CD4-positive, CD25-positive, alpha-beta regulatory T cell (primary cell): Measurements from ENCODE around the gene FLNB. TPM values are rescaled to one million over a fixed set of nuclear protein-coding genes. Genes with fewer than 3 reads are reported as not detected.

Experiments used
- ATAC-seq, 2 donors: fragments of 150-1000 bp; cut with Tn5 transposase; one replicate each; pipeline ENCODE4 v1.10.0; 2021; ENCODE audit warnings: low read depth in 2 of 2, moderate number of reproducible peaks in 2 of 2, moderate library complexity in 1 of 2
- DNase-seq, 3 donors: peaks; one replicate each; pipeline versions ENCODE4 v3.0.0 to v3.0.0-alpha.2; 2012 to 2022; ENCODE audit warnings: mixed read lengths in 1 of 3
- H3K27ac ChIP-seq: one replicate; pipeline ENCODE4 v1.7.0; 2013; ENCODE audit warnings: mild to moderate bottlenecking, low read length; ENCODE audit not compliant: insufficient read depth, poor library complexity, severe bottlenecking
- H3K27me3 ChIP-seq: one replicate; pipeline ENCODE4 v1.7.0; 2013; ENCODE audit warnings: low read length; ENCODE audit not compliant: control insufficient read depth, insufficient read depth
- H3K36me3 ChIP-seq: one replicate; pipeline ENCODE4 v1.7.0; 2013; ENCODE audit warnings: mild to moderate bottlenecking, low read length, moderate library complexity; ENCODE audit not compliant: control insufficient read depth, insufficient read depth
- H3K4me1 ChIP-seq: 2 replicates; pipeline ENCODE4 v1.7.0; 2013; ENCODE audit warnings: mild to moderate bottlenecking, low read length; ENCODE audit not compliant: insufficient read depth, control insufficient read depth, poor library complexity, severe bottlenecking
- H3K4me3 ChIP-seq: one replicate; pipeline ENCODE4 v1.7.0; 2013; ENCODE audit warnings: low read depth, mild to moderate bottlenecking, low read length, moderate library complexity
- H3K9me3 ChIP-seq, 2 experiments: 1 replicate in 1 of 2; 2 replicates in 1 of 2; pipeline ENCODE4 v1.7.0; 2013; ENCODE audit warnings: low read length in 2 of 2, mild to moderate bottlenecking in 1 of 2, moderate library complexity in 1 of 2; ENCODE audit not compliant: control insufficient read depth in 2 of 2
- H3K27ac Mint-ChIP-seq, 3 donors: one replicate each; pipeline ENCODE4 v1.8.0; 2020 to 2022; ENCODE audit warnings: mild to moderate bottlenecking in 3 of 3, mixed read lengths in 3 of 3, moderate library complexity in 2 of 3
- H3K27me3 Mint-ChIP-seq: one replicate; pipeline ENCODE4 v1.8.0; 2022; ENCODE audit warnings: mild to moderate bottlenecking, mixed read lengths
- H3K36me3 Mint-ChIP-seq: one replicate; pipeline ENCODE4 v1.8.0; 2020; ENCODE audit warnings: mixed read lengths
- H3K4me1 Mint-ChIP-seq, 4 donors: one replicate each; pipeline ENCODE4 v1.8.0; 2020 to 2022; ENCODE audit warnings: mixed read lengths in 4 of 4, mild to moderate bottlenecking in 1 of 4
- H3K4me3 Mint-ChIP-seq, 4 donors: one replicate each; pipeline ENCODE4 v1.8.0; 2020 to 2022; ENCODE audit warnings: mild to moderate bottlenecking in 4 of 4, mixed read lengths in 4 of 4, moderate library complexity in 3 of 4
- H3K9me3 Mint-ChIP-seq, 7 donors: one replicate each; pipeline ENCODE4 v1.8.0; 2020 to 2022; ENCODE audit warnings: mixed read lengths in 7 of 7, mild to moderate bottlenecking in 3 of 7, moderate library complexity in 2 of 7
- polyA plus RNA-seq, 4 donors: library from polyadenylated mRNA; unstranded; fragments of 300-500 nt; fragmentation: Illumina TruSeq; gene quantifications; one replicate each; pipeline ENCODE4 v1.2.3, GENCODE V29; 2021
- total RNA-seq: library from RNA; stranded (reverse); gene quantifications from one replicate; pipeline ENCODE4 v1.2.3, GENCODE V29; 2022

The FLNB gene
- total and polyA plus RNA-seq, 5 donors from 2014 or later, result 8.9 to 40.8 (median 14.5) TPM

DNA sequence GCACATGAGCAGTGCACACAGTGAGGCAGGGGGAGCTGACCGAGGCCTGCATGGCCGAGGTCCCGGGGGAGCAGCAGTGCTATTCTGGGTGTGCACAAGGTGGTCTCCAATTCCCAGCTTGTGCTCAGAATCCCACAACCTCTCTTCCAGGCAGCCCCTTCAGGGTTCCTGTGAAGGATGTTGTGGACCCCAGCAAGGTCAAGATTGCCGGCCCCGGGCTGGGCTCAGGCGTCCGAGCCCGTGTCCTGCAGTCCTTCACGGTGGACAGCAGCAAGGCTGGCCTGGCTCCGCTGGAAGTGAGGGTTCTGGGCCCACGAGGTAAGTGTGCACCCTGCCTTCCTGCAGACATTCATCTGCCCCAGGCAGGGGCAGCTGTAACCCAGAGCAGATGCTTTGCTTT, 122.4 kb downstream of the FLNB start:
- Mint-ChIP-seq H3K4me1 (peaks cover 0 to 11% (median 4%) of the 10 kb centered on the region in 4 donors), H3K9me3 (no peaks in the 10 kb centered on the region), H3K4me3 (no peak overlapping the region), H3K27ac (no peak overlapping the region), H3K27me3 (no peaks in the 10 kb centered on the region), H3K36me3 (peaks cover 70% of the 10 kb centered on the region)
- ATAC-seq (no peak), DNase-seq (no peak)
- peaks cover 72% of the 10 kb centered on the region for H3K36me3 ChIP-seq
- no peaks in the 10 kb centered on the region for H3K27me3 ChIP-seq
- H3K27ac ChIP-seq, result no peak overlapping the region
- no peak overlapping the region for H3K4me3 ChIP-seq
- H3K9me3 ChIP-seq, result no peaks in the 10 kb centered on the region
- H3K4me1 ChIP-seq, result peaks cover 5% of the 10 kb centered on the region

DNA sequence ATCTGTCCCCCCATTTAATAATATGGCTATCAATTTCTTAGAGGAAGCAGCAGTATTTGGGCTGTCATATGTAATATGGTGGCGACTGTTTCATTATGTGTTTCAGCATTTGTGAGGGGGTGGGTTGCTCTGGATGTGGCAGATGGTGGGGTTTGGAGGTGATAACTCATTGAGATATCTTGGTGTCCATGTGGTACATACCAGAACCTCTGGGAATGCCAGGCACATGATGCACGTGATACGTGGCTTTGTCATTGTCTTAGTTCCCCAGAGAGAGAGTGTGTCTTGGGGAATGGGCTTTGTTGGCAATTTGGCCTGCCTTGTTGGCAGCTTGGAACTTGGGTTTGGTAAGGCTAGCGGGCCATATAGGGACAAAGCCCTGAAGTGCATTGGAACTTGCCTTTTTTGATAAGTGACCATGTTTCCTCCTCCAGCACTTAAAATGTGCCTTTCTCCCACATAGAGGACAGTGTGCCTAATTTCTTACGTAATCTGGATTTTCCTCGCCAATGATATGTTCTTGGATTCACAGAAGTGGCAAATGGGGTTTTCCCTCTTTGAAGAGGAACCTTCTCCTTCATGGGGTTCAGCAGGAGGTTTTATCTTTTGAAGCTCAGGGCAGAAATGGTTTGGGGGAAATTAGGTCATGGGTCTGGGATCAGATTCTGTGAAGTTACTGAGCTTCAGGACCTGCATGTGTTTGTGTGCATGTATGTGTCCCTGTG, 123.0 kb downstream of the FLNB start:
- peaks cover 70% of the 10 kb centered on the region for H3K36me3 ChIP-seq
- H3K9me3 ChIP-seq, result no peaks in the 10 kb centered on the region
- DNase-seq, result no peak
- H3K4me3 Mint-ChIP-seq, result no peak overlapping the region
- H3K27me3 Mint-ChIP-seq, result no peaks in the 10 kb centered on the region
- no peak overlapping the region for H3K27ac ChIP-seq
- peaks cover 0 to 2% (median 0%) of the 10 kb centered on the region in 7 donors for H3K9me3 Mint-ChIP-seq
- peaks cover 0 to 11% (median 4%) of the 10 kb centered on the region in 4 donors for H3K4me1 Mint-ChIP-seq
- H3K4me3 ChIP-seq, result no peak overlapping the region
- H3K27ac Mint-ChIP-seq, result peak overlapping the region in 1 of 3 donors; percentile 2
- no peak for ATAC-seq
- peaks cover 72% of the 10 kb centered on the region for H3K36me3 Mint-ChIP-seq
- no peaks in the 10 kb centered on the region for H3K27me3 ChIP-seq
- peaks cover 5% of the 10 kb centered on the region for H3K4me1 ChIP-seq

DNA sequence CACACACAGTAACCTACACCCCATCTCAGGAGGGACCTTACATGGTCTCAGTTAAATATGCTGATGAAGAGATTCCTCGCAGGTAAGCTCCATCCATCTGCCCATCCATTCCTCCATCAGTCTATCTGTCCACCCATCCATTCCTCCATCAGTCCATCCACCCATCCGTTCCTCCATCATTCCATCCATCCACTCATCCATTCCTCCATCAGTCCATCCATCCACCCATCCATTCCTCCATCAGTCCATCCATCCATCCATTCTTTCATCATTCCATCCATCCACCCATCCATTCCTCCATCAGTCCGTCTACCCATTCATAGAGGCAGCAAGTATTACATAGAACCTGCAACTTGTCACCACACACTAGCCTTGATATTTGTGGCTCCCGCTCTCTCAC, 124.6 kb downstream of the FLNB start:
- H3K9me3 ChIP-seq, result no peaks in the 10 kb centered on the region
- Mint-ChIP-seq H3K4me3 (no peak overlapping the region), H3K27ac (peak overlapping the region in 1 of 3 donors; percentile 10), H3K36me3 (peaks cover 72% of the 10 kb centered on the region), H3K27me3 (no peaks in the 10 kb centered on the region), H3K4me1 (peaks cover 0 to 11% (median 4%) of the 10 kb centered on the region in 4 donors), H3K9me3 (peaks cover 0 to 2% (median 0%) of the 10 kb centered on the region in 7 donors)
- no peak overlapping the region for H3K4me3 ChIP-seq
- peaks cover 70% of the 10 kb centered on the region for H3K36me3 ChIP-seq
- H3K27me3 ChIP-seq, result no peaks in the 10 kb centered on the region
- H3K4me1 ChIP-seq, result peaks cover 5% of the 10 kb centered on the region
- no peak for ATAC-seq
- no peak overlapping the region for H3K27ac ChIP-seq
- DNase-seq, result no peak

DNA sequence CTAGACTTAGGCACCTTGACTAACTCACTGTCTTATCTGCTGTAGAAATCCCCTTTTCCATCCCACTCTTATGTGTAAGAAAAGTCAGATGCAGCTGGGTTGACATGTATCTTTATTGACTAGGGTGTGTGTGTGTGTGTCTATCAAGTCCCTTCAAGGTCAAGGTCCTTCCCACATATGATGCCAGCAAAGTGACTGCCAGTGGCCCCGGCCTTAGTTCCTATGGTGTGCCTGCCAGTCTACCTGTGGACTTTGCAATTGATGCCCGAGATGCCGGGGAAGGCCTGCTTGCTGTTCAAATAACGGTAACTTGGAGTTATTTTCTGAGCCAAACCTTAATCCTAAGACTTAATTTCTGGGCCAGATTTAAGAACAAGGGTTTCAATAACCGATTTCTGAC, 126.2 kb downstream of the FLNB start:
- Mint-ChIP-seq H3K4me1 (peaks cover 0 to 6% (median 1%) of the 10 kb centered on the region in 4 donors), H3K36me3 (peaks cover 69% of the 10 kb centered on the region), H3K4me3 (no peak overlapping the region), H3K27me3 (no peaks in the 10 kb centered on the region), H3K9me3 (peaks cover 0 to 2% (median 0%) of the 10 kb centered on the region in 7 donors), H3K27ac (peak overlapping the region in 1 of 3 donors; percentile 39)
- ATAC-seq, result no peak
- no peaks in the 10 kb centered on the region for H3K4me1 ChIP-seq
- H3K9me3 ChIP-seq, result no peaks in the 10 kb centered on the region
- no peaks in the 10 kb centered on the region for H3K27me3 ChIP-seq
- no peak overlapping the region for H3K4me3 ChIP-seq
- peaks cover 68% of the 10 kb centered on the region for H3K36me3 ChIP-seq
- H3K27ac ChIP-seq, result no peak overlapping the region
- DNase-seq, result no peak

DNA sequence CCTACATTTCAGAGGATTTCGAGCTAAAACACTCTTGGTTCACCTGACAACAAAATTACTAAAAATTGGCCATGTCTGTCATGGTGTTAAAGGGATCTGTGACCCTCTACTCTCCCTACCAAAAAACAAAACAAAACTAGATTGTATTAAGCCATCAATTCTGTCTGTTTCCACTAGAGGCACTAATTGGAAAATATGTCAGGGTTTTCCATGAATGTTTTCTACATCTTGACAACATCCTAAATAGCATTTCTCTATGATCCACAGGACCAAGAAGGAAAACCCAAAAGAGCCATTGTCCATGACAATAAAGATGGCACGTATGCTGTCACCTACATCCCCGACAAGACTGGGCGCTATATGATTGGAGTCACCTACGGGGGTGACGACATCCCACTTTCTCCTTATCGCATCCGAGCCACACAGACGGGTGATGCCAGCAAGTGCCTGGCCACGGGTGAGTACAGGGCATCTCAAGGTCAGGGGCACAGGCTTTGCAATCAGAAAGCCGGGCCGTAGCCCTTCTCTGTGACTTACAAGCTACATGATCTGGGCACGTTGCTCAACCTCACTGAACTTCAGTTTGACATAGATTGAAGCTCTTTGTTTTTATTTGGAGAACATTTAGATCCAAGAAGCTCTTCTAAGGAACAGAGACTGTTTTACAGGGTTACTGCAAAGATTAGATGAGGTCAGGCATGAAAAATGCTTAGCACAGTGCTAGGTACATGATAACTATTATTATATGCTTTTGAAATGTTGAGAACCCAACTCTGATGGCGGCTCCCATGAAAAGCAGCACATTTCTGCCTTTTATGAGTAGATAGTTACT, 127.7 kb downstream of the FLNB start:
- no peak overlapping the region for H3K27ac ChIP-seq
- H3K4me1 Mint-ChIP-seq, result peaks cover 0 to 2% (median 1%) of the 10 kb centered on the region in 4 donors
- H3K36me3 Mint-ChIP-seq, result peaks cover 70% of the 10 kb centered on the region
- H3K4me1 ChIP-seq, result no peaks in the 10 kb centered on the region
- H3K4me3 ChIP-seq, result no peak overlapping the region
- H3K9me3 ChIP-seq, result no peaks in the 10 kb centered on the region
- peaks cover 66% of the 10 kb centered on the region for H3K36me3 ChIP-seq
- no peaks in the 10 kb centered on the region for H3K27me3 Mint-ChIP-seq
- ATAC-seq (no peak), DNase-seq (no peak)
- peaks cover 0 to 2% (median 0%) of the 10 kb centered on the region in 7 donors for H3K9me3 Mint-ChIP-seq
- H3K4me3 Mint-ChIP-seq, result no peak overlapping the region
- no peaks in the 10 kb centered on the region for H3K27me3 ChIP-seq
- H3K27ac Mint-ChIP-seq, result peak overlapping the region in 2 of 3 donors; percentile 35 to 58

DNA sequence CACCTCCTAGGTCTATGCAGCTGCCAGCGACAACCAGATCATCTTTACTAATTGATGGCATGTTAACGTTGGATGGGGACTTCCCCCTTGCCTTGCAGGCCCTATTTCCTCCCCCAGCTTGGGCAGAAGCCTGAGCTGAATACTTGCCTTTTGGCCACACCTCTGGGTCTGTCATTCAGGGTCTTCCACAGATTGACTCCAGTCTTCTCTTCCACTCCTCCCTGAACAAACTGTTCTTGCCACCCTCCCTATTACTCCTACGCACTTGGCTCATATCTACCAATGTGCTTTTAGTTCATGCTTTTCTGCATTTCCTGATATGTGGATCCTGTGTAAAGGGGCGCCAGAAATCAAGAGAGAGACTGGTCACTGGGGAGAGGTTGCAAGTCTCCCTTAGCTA, 129.1 kb downstream of the FLNB start:
- Mint-ChIP-seq H3K4me3 (no peak overlapping the region), H3K4me1 (peaks cover 0 to 2% (median 0%) of the 10 kb centered on the region in 4 donors), H3K36me3 (peaks cover 69% of the 10 kb centered on the region), H3K27ac (peak overlapping the region in 1 of 3 donors; percentile 58), H3K9me3 (peaks cover 0 to 2% (median 0%) of the 10 kb centered on the region in 7 donors), H3K27me3 (no peaks in the 10 kb centered on the region)
- Histone ChIP-seq H3K9me3 (no peaks in the 10 kb centered on the region), H3K4me3 (no peak overlapping the region), H3K27me3 (no peaks in the 10 kb centered on the region), H3K4me1 (no peaks in the 10 kb centered on the region), H3K36me3 (peaks cover 65% of the 10 kb centered on the region), H3K27ac (no peak overlapping the region)
- ATAC-seq, result no peak
- DNase-seq, result no peak

DNA sequence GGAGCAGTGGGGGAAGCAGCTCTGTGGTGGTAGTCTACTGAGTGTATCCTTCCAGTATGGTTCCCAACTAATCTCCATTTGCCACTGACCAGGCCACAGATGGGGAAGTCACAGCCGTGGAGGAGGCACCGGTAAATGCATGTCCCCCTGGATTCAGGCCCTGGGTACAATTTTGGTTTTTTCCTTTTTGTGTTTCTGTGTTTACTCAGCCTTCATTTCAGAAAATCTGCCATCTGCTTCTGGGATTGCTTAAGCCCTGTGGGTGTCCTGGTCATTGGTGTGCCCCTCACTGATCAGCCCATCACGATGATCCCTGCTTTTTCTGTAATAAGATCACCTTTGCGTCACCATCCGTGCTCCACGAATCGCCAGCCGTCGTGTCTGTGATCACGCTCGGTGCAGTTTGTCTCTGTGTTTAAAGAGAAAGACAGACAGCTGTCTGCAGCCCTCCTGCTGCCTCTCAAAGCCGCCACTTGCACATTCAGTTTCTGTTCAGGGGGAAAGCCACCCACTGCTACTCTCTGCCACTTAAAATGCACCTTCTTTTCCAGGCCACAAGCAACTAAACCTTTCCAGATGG, 133.6 kb downstream of the FLNB start:
- Mint-ChIP-seq H3K36me3 (peaks cover 56% of the 10 kb centered on the region), H3K9me3 (peaks cover 0 to 2% (median 0%) of the 10 kb centered on the region in 7 donors), H3K27ac (peak overlapping the region in 1 of 3 donors; percentile 63), H3K4me1 (no peaks in the 10 kb centered on the region), H3K4me3 (no peak overlapping the region), H3K27me3 (no peaks in the 10 kb centered on the region)
- ATAC-seq, result no peak
- H3K4me1 ChIP-seq, result no peaks in the 10 kb centered on the region
- no peak overlapping the region for H3K27ac ChIP-seq
- no peaks in the 10 kb centered on the region for H3K27me3 ChIP-seq
- peaks cover 49% of the 10 kb centered on the region for H3K36me3 ChIP-seq
- H3K9me3 ChIP-seq, result no peaks in the 10 kb centered on the region
- DNase-seq, result no peak
- no peak overlapping the region for H3K4me3 ChIP-seq
